Smooth muscle cell (in vitro differentiated cells): Measurements from ENCODE around the gene OTUB1. TPM values are rescaled to one million over a fixed set of nuclear protein-coding genes. Genes with fewer than 3 reads are reported as not detected.

ENCODE experiments used
- DNase-seq: peaks from one replicate; lab custom pipeline; 2025; ENCODE audit not compliant: unreplicated experiment; lab: John Stamatoyannopoulos, UW
- H2AFZ ChIP-seq: fragments of 200-600 bp; sonication (generic); 2 replicates; pipeline ENCODE4 v1.6.0; 2016; ENCODE audit warnings: antibody characterized with exemption, low read depth, mild to moderate bottlenecking
- H3F3A ChIP-seq: fragments of 200-600 bp; sonication (generic); 2 replicates; pipeline ENCODE4 v1.6.0; 2017; ENCODE audit warnings: antibody characterized with exemption, low read depth
- H3K27ac ChIP-seq: fragments of 200-600 bp; sonication (generic); 2 replicates; pipeline ENCODE4 v1.5.1; 2016; ENCODE audit warnings: low read depth, mild to moderate bottlenecking
- H3K27me3 ChIP-seq: fragments of 200-600 bp; sonication (generic); 2 replicates; pipeline ENCODE4 v1.6.1; 2016; ENCODE audit warnings: low read depth, mild to moderate bottlenecking
- H3K36me3 ChIP-seq: fragments of 200-600 bp; sonication (generic); 2 replicates; pipeline ENCODE4 v1.5.1; 2016; ENCODE audit warnings: low read depth
- H3K4me1 ChIP-seq: fragments of 200-600 bp; sonication (generic); 2 replicates; pipeline ENCODE4 v1.5.1; 2016; ENCODE audit warnings: low read depth
- H3K4me2 ChIP-seq: fragments of 200-600 bp; sonication (generic); 2 replicates; pipeline ENCODE4 v1.6.0; 2016; ENCODE audit warnings: mild to moderate bottlenecking
- H3K4me3 ChIP-seq: fragments of 200-600 bp; sonication (generic); 2 replicates; pipeline ENCODE4 v1.5.1; 2016; ENCODE audit warnings: mild to moderate bottlenecking
- H3K79me2 ChIP-seq: fragments of 200-600 bp; sonication (generic); 2 replicates; pipeline ENCODE4 v1.6.0; 2016; ENCODE audit warnings: low read depth, mild to moderate bottlenecking
- H3K9ac ChIP-seq: fragments of 200-600 bp; sonication (generic); 2 replicates; pipeline ENCODE4 v1.6.0; 2016; ENCODE audit warnings: low read depth
- H3K9me3 ChIP-seq: fragments of 200-600 bp; sonication (generic); replicated peaks from 2 replicates; pipeline ENCODE4 v1.5.1; 2016; ENCODE audit warnings: low read depth
- H4K20me1 ChIP-seq: fragments of 200-600 bp; sonication (generic); 2 replicates; pipeline ENCODE4 v1.6.0; 2016; ENCODE audit warnings: low read depth
- WGBS: methylation state at CpG from one replicate; pipeline ENCODE4 v1.1.7; 2016; ENCODE audit warnings: low lambda C conversion rate; 5-methylcytosine and 5-hydroxymethylcytosine counted together
- polyA plus RNA-seq: library from polyadenylated mRNA; unstranded; fragments of >200 nt; fragmentation: Nextera tagmentation; extraction: Ambion mirVana; gene quantifications from 2 replicates; pipeline ENCODE4 v1.2.1, GENCODE V29; 2016
- total RNA-seq: library from RNA; depleted of rRNA; stranded (reverse); fragments of >200 nt; gene quantifications from 2 replicates; pipeline ENCODE4 v1.2.3, GENCODE V29; 2014
- TF ChIP-seq, protein P1 (sequence below): fragments of 200-600 bp; sonication (generic); IDR thresholded peaks from 2 replicates; pipeline ENCODE4 v1.5.1; 2017; ENCODE audit warnings: borderline replicate concordance, mild to moderate bottlenecking, antibody characterized with exemption; ENCODE audit not compliant: insufficient read depth, poor library complexity, severe bottlenecking

OTUB1 gene
- total and polyA plus RNA-seq, 2 experiments from 2014 or later, result 71.5 to 164 TPM

DNA sequence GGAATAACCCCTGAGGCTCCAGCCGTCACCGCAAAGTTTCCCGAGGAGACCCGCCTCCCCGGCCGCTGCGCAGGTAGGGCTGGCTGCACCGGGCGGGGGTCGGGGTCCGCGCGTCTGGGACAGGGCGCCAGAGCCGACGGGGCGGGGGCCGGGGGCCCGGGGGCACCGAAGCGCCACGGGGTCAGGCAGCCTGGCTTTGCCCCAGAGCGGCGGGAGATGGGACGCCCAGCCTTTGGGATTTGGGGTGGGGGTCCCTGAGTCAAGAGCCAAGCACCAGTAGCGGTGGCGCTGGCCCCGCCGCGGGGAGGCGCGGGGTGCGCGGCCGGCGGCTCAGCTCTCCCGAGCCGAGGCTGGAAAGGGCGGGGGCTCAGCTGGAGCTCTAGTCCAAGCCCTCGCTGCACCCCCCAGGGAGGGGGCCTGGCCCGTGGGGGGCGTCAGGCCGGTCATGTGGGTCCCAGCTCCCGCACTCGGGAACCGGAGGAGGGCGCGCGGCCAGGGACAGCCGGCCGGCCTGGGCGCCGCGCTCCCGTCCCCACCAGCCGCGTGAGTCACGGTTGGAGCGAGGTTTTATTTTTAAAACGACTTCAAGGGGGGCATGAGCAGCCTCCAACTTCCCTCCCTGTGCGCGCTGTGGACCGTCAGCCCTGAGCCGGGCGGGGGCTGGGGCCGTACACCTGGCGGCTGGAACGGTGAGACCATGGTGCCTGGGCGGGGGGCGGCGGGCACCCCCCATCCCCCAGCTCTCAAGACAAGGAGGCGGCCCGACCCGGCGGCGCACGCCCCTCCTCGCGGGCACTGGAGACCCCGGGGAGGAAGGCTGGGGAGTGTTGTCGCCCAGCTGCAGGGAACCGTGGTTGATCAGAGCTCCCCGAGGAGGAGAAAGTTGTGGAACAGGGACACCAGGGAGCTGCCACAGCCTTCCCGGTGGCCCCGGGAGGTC lies 50.1 kb downstream of the OTUB1 start:
- TF ChIP-seq, protein P1, sequence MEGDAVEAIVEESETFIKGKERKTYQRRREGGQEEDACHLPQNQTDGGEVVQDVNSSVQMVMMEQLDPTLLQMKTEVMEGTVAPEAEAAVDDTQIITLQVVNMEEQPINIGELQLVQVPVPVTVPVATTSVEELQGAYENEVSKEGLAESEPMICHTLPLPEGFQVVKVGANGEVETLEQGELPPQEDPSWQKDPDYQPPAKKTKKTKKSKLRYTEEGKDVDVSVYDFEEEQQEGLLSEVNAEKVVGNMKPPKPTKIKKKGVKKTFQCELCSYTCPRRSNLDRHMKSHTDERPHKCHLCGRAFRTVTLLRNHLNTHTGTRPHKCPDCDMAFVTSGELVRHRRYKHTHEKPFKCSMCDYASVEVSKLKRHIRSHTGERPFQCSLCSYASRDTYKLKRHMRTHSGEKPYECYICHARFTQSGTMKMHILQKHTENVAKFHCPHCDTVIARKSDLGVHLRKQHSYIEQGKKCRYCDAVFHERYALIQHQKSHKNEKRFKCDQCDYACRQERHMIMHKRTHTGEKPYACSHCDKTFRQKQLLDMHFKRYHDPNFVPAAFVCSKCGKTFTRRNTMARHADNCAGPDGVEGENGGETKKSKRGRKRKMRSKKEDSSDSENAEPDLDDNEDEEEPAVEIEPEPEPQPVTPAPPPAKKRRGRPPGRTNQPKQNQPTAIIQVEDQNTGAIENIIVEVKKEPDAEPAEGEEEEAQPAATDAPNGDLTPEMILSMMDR, result no peak
- peak; percentile 17 for DNase-seq

DNA sequence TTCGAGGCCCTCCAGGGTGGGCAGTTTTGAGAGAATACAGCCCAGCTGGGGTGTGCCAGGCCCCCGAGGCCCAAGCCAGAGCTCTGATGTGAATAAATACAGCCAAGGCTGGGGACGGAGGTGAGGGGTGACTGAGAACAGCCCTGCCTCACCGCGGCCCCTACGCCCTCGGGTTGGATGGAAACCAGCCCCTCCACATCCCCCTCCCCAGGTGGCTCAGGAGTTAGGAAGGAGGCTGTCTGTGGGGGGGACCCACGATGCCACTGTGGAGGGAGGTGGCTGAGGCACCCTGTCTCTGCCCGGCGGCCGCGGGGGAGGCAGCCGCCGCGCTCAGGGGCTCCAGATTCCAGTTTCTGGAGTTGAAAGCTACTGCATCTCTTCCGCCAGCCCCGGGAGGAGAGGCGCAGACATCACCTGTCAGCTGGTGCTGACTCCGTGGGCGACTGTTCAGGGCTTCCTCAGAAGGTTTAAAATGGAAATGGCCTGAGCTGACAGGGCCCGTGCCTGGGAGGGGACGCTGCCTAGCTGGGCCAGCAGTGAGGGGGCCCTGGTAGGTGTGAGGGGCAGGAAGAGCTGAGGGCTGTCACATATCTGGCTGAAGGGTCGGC lies 50.9 kb downstream of the OTUB1 start:
- peaks cover 64% of the 10 kb centered on the region for H3K27me3 ChIP-seq
- H4K20me1 ChIP-seq, result peaks cover 63% of the 10 kb centered on the region
- H3K9me3 ChIP-seq, result no peaks in the 10 kb centered on the region
- H3K27ac ChIP-seq, result no peak overlapping the region
- H3F3A ChIP-seq, result no peaks in the 10 kb centered on the region
- no peak overlapping the region for H3K9ac ChIP-seq
- H3K4me1 ChIP-seq, result peaks cover 20% of the 10 kb centered on the region
- 37% methylated on average over 23 of the region's 23 CpGs for WGBS
- no peak overlapping the region for H3K4me3 ChIP-seq
- no peak for DNase-seq
- H3K36me3 ChIP-seq, result no peaks in the 10 kb centered on the region
- TF ChIP-seq, protein P1, result no peak
- H2AFZ ChIP-seq, result no peak overlapping the region
- H3K4me2 ChIP-seq, result peak overlapping the region; percentile 97
- H3K79me2 ChIP-seq, result no peaks in the 10 kb centered on the region

More for the DNA sequence above, 50.1 kb downstream of the OTUB1 start:
- Histone ChIP-seq H3K36me3 (no peaks in the 10 kb centered on the region), H2AFZ (no peak overlapping the region), H3K9ac (no peak overlapping the region), H3K4me2 (peak overlapping the region; percentile 97), H3K27ac (no peak overlapping the region), H3K9me3 (no peaks in the 10 kb centered on the region), H3K79me2 (no peaks in the 10 kb centered on the region), H3K27me3 (peaks cover 64% of the 10 kb centered on the region), H4K20me1 (peaks cover 63% of the 10 kb centered on the region), H3F3A (no peaks in the 10 kb centered on the region), H3K4me3 (peak overlapping the region; percentile 56), H3K4me1 (peaks cover 17% of the 10 kb centered on the region)
- 3% methylated on average over 51 of the region's 85 CpGs for WGBS

DNA sequence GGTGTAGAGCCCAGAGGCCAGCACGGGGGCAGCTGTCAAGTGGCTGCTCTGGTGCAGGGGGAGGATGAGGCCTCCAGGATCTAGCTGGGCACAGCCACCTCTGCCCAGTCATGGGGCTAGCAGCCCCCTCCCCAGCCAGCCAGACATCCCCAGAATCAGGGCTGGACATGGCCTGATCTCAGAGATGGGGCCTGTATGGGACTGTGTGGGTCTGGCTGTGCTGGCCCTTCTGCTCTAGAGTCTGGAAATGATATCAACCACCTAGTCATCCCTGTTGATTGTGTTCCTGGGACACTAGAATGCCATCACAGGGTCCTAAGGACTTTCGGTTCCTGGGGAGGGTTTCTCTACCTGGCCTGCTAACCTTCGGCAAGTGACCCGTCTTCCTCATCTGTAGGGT lies 52.3 kb downstream of the OTUB1 start:
- H3K4me1 ChIP-seq, result peaks cover 20% of the 10 kb centered on the region
- TF ChIP-seq, protein P1, result no peak
- no peak overlapping the region for H3K27ac ChIP-seq
- H3K27me3 ChIP-seq, result peaks cover 57% of the 10 kb centered on the region
- no peaks in the 10 kb centered on the region for H3K36me3 ChIP-seq
- no peaks in the 10 kb centered on the region for H3F3A ChIP-seq
- no peak overlapping the region for H3K9ac ChIP-seq
- H3K79me2 ChIP-seq, result no peaks in the 10 kb centered on the region
- H3K9me3 ChIP-seq, result no peaks in the 10 kb centered on the region
- peaks cover 58% of the 10 kb centered on the region for H4K20me1 ChIP-seq
- DNase-seq, result no peak
- no peak overlapping the region for H3K4me3 ChIP-seq
- 96% methylated on average over 4 of the region's 4 CpGs for WGBS
- H2AFZ ChIP-seq, result no peak overlapping the region
- no peak overlapping the region for H3K4me2 ChIP-seq
